ENCODE results near the gene TMEM143. TPM values are rescaled to one million over a fixed set of nuclear protein-coding genes. Genes with fewer than 3 reads are reported as not detected.

Gene TMEM143
- total and polyA plus RNA-seq, 2 donors (not counting 3 experiments of a cell fraction or from before 2014, with no cell fraction given), result 5.4 to 7.3 TPM

- Histone ChIP-seq H2AFZ (ENCODE audit: low read depth, low read length) (no peak overlapping the region), H4K20me1 (replicated peaks; ENCODE audit: control insufficient read depth, extremely low read depth, insufficient read depth, low read length) (no peaks in the 10 kb centered on the region), H3K4me3 (replicated peaks in 1 of 3; ENCODE audit: insufficient read depth in 1 of 3, low read depth in 1 of 3, low read length in 3 of 3) (no peak overlapping the region), H3K4me1 (ENCODE audit: control insufficient read depth, extremely low read depth, insufficient read depth, low read length) (peaks cover 7% of the 10 kb centered on the region), H3K9me3 (replicated peaks; ENCODE audit: control insufficient read depth, insufficient read depth, low read length) (no peaks in the 10 kb centered on the region), H3K9ac (replicated peaks; ENCODE audit: extremely low read depth, insufficient read depth, low read length) (no peak overlapping the region), H3K36me3 (ENCODE audit: control insufficient read depth in 2 of 2, extremely low read depth in 1 of 2, insufficient read depth in 2 of 2, low read length in 2 of 2) (no peaks in the 10 kb centered on the region), H3K9me1 (replicated peaks; ENCODE audit: control insufficient read depth, extremely low read depth, insufficient read depth, low read length) (no peaks in the 10 kb centered on the region), H3K27ac (ENCODE audit: insufficient read depth, low read depth, low read length) (no peak overlapping the region), H3K27me3 (ENCODE audit: control insufficient read depth in 2 of 2, insufficient read depth in 2 of 2, low read length in 2 of 2) (no peaks in the 10 kb centered on the region), H3K4me2 (ENCODE audit: insufficient read depth, low read length) (no peak overlapping the region), H3K79me2 (ENCODE audit: control insufficient read depth, insufficient read depth, low read length) (no peaks in the 10 kb centered on the region)
- CTCF ChIA-PET, result interaction anchor here (1.1 to 10.0 kb wide), 3 partner anchors 13 to 20 kb away, joined by 3 to 486 read pairs (median 4); partner anchors contain the start of gene EMP3
- no peak for TF ChIP-seq MAX (IDR thresholded peaks at IDR 0.05; ENCODE audit: insufficient read depth, insufficient read length)
- TF ChIP-seq GATA2 (IDR thresholded peaks at IDR 0.05; ENCODE audit: insufficient read depth, insufficient read length, low read depth, low read length), result no peak
- TF ChIP-seq MYC (IDR thresholded peaks at IDR 0.05; ENCODE audit: low read depth, low read length), result no peak
- no peak for TF ChIP-seq EZH2 (IDR thresholded peaks at IDR 0.05; ENCODE audit: borderline replicate concordance, low read depth, low read length, severe bottlenecking)
- TF ChIP-seq, protein P1, sequence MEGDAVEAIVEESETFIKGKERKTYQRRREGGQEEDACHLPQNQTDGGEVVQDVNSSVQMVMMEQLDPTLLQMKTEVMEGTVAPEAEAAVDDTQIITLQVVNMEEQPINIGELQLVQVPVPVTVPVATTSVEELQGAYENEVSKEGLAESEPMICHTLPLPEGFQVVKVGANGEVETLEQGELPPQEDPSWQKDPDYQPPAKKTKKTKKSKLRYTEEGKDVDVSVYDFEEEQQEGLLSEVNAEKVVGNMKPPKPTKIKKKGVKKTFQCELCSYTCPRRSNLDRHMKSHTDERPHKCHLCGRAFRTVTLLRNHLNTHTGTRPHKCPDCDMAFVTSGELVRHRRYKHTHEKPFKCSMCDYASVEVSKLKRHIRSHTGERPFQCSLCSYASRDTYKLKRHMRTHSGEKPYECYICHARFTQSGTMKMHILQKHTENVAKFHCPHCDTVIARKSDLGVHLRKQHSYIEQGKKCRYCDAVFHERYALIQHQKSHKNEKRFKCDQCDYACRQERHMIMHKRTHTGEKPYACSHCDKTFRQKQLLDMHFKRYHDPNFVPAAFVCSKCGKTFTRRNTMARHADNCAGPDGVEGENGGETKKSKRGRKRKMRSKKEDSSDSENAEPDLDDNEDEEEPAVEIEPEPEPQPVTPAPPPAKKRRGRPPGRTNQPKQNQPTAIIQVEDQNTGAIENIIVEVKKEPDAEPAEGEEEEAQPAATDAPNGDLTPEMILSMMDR (IDR thresholded peaks at IDR 0.05; ENCODE audit: extremely low read depth in 1 of 2, insufficient read depth in 1 of 2, low read depth in 1 of 2, low read length in 2 of 2), result no peak
- no peak for TF ChIP-seq POLR2AphosphoS5 (IDR thresholded peaks at IDR 0.05; ENCODE audit: insufficient read depth, low read depth, low read length)
- no peak for TF ChIP-seq POLR2A (IDR thresholded peaks at IDR 0.05; ENCODE audit: low read depth, low read length)
- no peak for TF ChIP-seq JUN (IDR thresholded peaks at IDR 0.05; ENCODE audit: borderline replicate concordance, insufficient read depth, insufficient read length, low read depth)
- TF ChIP-seq FOS (IDR thresholded peaks at IDR 0.05; ENCODE audit: borderline replicate concordance, insufficient read depth, low read length), result no peak
- DNase-seq (ENCODE audit: low read depth, low spot score) (no peak), FAIRE-seq (no peak)
- dilution Hi-C loops (cut with MboI; ENCODE audit: extremely low pct_ligation_motif_present, low sequenced_read_pairs) (no loop called here), intact Hi-C loops (cut with micrococcal nuclease) (no loop called here)
- POLR2A ChIA-PET, result interaction anchor here (0.5 kb wide), 1 partner anchor 20 kb away, joined by 3 read pairs; no protein-coding TSS in a partner anchor
- BruUV-seq (replicated peaks), result no TSS peak
Measured at GRCh38 chr19:48338253-48338755, 25.4 kb downstream of the TMEM143 start.
